Measurements from ENCODE around the gene NFKB1. TPM values are rescaled to one million over a fixed set of nuclear protein-coding genes. Genes with fewer than 3 reads are reported as not detected.

Gene NFKB1
- total RNA-seq, 2 donors from 2014 or later: 17.8 to 19.3 TPM

DNA sequence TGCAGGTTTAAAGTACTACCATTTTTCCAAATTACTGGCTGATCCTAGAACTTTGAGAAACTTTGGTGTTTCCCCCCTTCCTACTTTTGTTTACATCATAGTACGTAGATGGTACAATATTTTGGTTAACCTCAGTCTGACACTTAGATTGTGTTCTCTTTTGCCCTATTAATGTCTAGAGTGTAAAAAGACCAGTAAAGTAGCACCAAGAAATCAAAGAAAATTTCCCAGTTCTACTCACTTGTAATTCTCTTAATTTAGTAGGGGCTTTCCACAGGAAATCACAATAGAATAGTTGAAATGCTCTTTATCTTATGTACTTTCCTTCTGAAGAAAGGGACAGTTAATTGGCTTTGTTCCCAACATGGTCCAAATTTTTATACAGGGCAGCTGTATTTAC lies 51.6 kb downstream of the NFKB1 start:
- no peak for DNase-seq (ENCODE audit: low spot score)
- no peak overlapping the region for H3K4me3 ChIP-seq
- H3K9me3 ChIP-seq: no peaks in the 10 kb centered on the region
- H3K4me1 ChIP-seq: peaks cover 0 to 42% of the 10 kb centered on the region in 2 donors
- no peak overlapping the region for H3K27ac ChIP-seq
- H3K36me3 ChIP-seq: no peaks in the 10 kb centered on the region
- no peak for TF ChIP-seq CTCF (IDR thresholded peaks at IDR 0.05)
- no peaks in the 10 kb centered on the region for H3K27me3 ChIP-seq

- H3K9me3 ChIP-seq: no peaks in the 10 kb centered on the region
- peaks cover 0 to 43% of the 10 kb centered on the region in 2 donors for H3K4me1 ChIP-seq
- H3K27ac ChIP-seq: peak overlapping the region in 1 of 2 donors; percentile 51
- no peak for TF ChIP-seq CTCF (IDR thresholded peaks at IDR 0.05)
- DNase-seq (ENCODE audit: low spot score): no peak
- H3K4me3 ChIP-seq: no peak overlapping the region
- no peaks in the 10 kb centered on the region for H3K36me3 ChIP-seq
- H3K27me3 ChIP-seq: no peaks in the 10 kb centered on the region
These were observed 52.8 kb downstream of the NFKB1 start for GRCh38 chr4:102553982-102554381.

DNA sequence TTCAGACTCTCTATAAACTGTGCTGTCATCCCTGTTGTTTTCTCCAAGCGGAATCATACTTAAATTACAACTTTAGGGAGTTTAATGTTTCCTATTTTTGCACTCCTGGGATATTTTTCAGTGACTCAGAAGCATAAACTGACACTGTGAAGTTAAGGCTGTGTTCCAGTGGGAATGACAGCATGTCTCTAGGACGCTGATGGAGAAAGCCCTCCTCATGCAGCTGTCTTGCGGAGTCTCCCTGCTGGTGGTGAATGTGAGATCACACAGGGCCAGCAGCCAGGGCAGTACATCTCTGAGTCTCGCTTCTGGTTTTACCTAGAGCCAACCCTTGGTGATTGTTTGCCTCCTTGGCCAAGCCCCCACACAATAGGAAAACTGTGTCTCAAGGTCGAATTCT lies 53.3 kb downstream of the NFKB1 start:
- Histone ChIP-seq H3K9me3 (no peaks in the 10 kb centered on the region), H3K27ac (peak overlapping the region; percentile 34 to 51), H3K27me3 (no peaks in the 10 kb centered on the region), H3K4me3 (no peak overlapping the region), H3K36me3 (no peaks in the 10 kb centered on the region), H3K4me1 (peaks cover 0 to 43% of the 10 kb centered on the region in 2 donors)
- TF ChIP-seq CTCF (IDR thresholded peaks at IDR 0.05): no peak
- DNase-seq (ENCODE audit: low spot score): peak; percentile 78

GRCh38 chr4:102554992-102555391 lies 53.8 kb downstream of the NFKB1 start:
- no peak for TF ChIP-seq CTCF (IDR thresholded peaks at IDR 0.05)
- Histone ChIP-seq H3K9me3 (no peaks in the 10 kb centered on the region), H3K27me3 (no peaks in the 10 kb centered on the region), H3K4me1 (peaks cover 0 to 43% of the 10 kb centered on the region in 2 donors), H3K4me3 (no peak overlapping the region), H3K27ac (peak overlapping the region; percentile 34 to 51), H3K36me3 (no peaks in the 10 kb centered on the region)
- no peak for DNase-seq (ENCODE audit: low spot score)

GRCh38 chr4:102557636-102558035 lies 56.5 kb downstream of the NFKB1 start:
- no peak for TF ChIP-seq CTCF (IDR thresholded peaks at IDR 0.05)
- no peak overlapping the region for H3K4me3 ChIP-seq
- peaks cover 0 to 53% of the 10 kb centered on the region in 2 donors for H3K4me1 ChIP-seq

GRCh38 chr4:102560115-102560514 lies 59.0 kb downstream of the NFKB1 start:
- Histone ChIP-seq H3K9me3 (no peaks in the 10 kb centered on the region), H3K4me3 (no peak overlapping the region), H3K27ac (no peak overlapping the region), H3K4me1 (peaks cover 0 to 31% of the 10 kb centered on the region in 2 donors), H3K27me3 (no peaks in the 10 kb centered on the region), H3K36me3 (no peaks in the 10 kb centered on the region)
- no peak for TF ChIP-seq CTCF (IDR thresholded peaks at IDR 0.05)
- no peak for DNase-seq (ENCODE audit: low spot score)

More at GRCh38 chr4:102557636-102558035, 56.5 kb downstream of the NFKB1 start:
- Histone ChIP-seq H3K27ac (no peak overlapping the region), H3K9me3 (no peaks in the 10 kb centered on the region), H3K27me3 (no peaks in the 10 kb centered on the region), H3K36me3 (no peaks in the 10 kb centered on the region)
- DNase-seq (ENCODE audit: low spot score): no peak
